Vagina (tissue), 2 donors: Measurements from ENCODE around the gene CACNA1S.

Experiments
- CTCF ChIP-seq, 3 experiments: fragments of 450-650 bp in 2 of 3; fragments of 200-600 bp in 1 of 3; sonication (generic) in 1 of 3; IDR thresholded peaks; one replicate each; pipeline ENCODE4 v1.5.1; 2017 to 2019; ENCODE audit warnings: antibody characterized with exemption in 3 of 3, mild to moderate bottlenecking in 2 of 3, moderate library complexity in 2 of 3
- POLR2A ChIP-seq, 2 donors: fragments of 450-650 bp; IDR thresholded peaks; one replicate each; pipeline ENCODE4 v1.6.1; 2017; ENCODE audit warnings: antibody characterized with exemption in 2 of 2, mild to moderate bottlenecking in 2 of 2, moderate library complexity in 2 of 2
- POLR2AphosphoS5 ChIP-seq, 2 donors: sonication (generic); formaldehyde crosslinking; IDR thresholded peaks; one replicate each; pipeline ENCODE4 v1.9.0; 2017; ENCODE audit warnings: antibody characterized with exemption in 2 of 2, mild to moderate bottlenecking in 2 of 2, low read depth in 1 of 2; ENCODE audit not compliant: insufficient read depth in 1 of 2

GRCh38 chr1:201068976-201069375 lies 43.2 kb downstream of the CACNA1S start:
- TF ChIP-seq POLR2AphosphoS5 (IDR thresholded peaks at IDR 0.05; ENCODE audit: insufficient read depth in 1 of 2, low read depth in 1 of 2) = no peak
- TF ChIP-seq CTCF (IDR thresholded peaks at IDR 0.05) = no peak
- TF ChIP-seq POLR2A (IDR thresholded peaks at IDR 0.05) = no peak
